ENCODE results near the gene RAMP1. TPM values are rescaled to one million over a fixed set of nuclear protein-coding genes. Genes with fewer than 3 reads are reported as not detected.

The RAMP1 gene
- total and polyA plus RNA-seq, 4 donors, result 36.6 to 131 (median 120) TPM

DNA sequence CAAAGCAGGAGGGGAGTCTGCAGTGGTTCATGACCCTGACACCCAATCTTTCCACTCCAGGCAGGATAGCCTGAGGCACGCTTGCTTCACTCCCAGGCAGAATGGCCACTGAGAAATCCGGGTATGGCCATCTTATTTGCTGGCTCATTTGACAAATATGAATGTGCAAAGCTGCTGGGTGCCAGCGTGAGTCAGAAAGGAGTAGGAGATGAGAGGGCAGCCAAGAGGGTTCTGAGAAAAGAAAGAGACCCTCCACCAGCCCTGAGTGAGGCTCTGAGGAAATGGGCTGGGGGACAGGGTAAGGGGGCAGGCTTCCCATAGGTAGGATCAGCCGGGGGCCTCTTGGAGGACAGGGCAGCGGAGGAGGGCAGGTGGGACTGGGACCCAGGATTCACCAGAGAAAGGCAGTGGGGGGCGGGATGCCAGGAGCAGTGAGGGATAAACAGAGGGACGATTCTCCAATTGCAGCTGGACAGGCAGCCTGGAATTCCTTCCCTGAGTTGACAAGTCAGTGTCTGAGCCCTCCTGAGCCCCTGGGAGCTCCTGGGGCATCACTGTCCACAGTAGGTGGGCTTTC lies 15.2 kb downstream of the RAMP1 start:
- no peaks in the 10 kb centered on the region for H3K27me3 ChIP-seq (ENCODE audit: control insufficient read depth, insufficient read depth, low read length)
- WGBS (ENCODE audit: insufficient coverage), result 59% methylated on average over 7 of the region's 7 CpGs

GRCh38 chr2:237875256-237876060 lies 16.0 kb downstream of the RAMP1 start:
- DNase-seq (ENCODE audit: low read depth in 4 of 6, low spot score in 6 of 6), result no peak
- 91% methylated on average over 15 of the region's 16 CpGs for WGBS (ENCODE audit: insufficient coverage)
- Histone ChIP-seq H3K4me3 (ENCODE audit: low read depth, low read length) (no peak overlapping the region), H3K27me3 (ENCODE audit: control insufficient read depth, insufficient read depth, low read length) (no peaks in the 10 kb centered on the region), H3K36me3 (ENCODE audit: control insufficient read depth, insufficient read depth, low read length) (peaks cover 58% of the 10 kb centered on the region), H3K4me1 (ENCODE audit: control insufficient read depth, insufficient read depth, low read length) (peaks cover 64% of the 10 kb centered on the region), H3K9me3 (ENCODE audit: control insufficient read depth, insufficient read depth, low read length) (no peaks in the 10 kb centered on the region), H3K27ac (ENCODE audit: low read depth, low read length) (no peak overlapping the region)

More for the DNA sequence above, 15.2 kb downstream of the RAMP1 start:
- no peak overlapping the region for H3K4me3 ChIP-seq (ENCODE audit: low read depth, low read length)
- DNase-seq (ENCODE audit: low read depth in 4 of 6, low spot score in 6 of 6), result no peak
- H3K36me3 ChIP-seq (ENCODE audit: control insufficient read depth, insufficient read depth, low read length), result peaks cover 55% of the 10 kb centered on the region
- no peaks in the 10 kb centered on the region for H3K9me3 ChIP-seq (ENCODE audit: control insufficient read depth, insufficient read depth, low read length)
- H3K4me1 ChIP-seq (ENCODE audit: control insufficient read depth, insufficient read depth, low read length), result peaks cover 64% of the 10 kb centered on the region
- no peak overlapping the region for H3K27ac ChIP-seq (ENCODE audit: low read depth, low read length)

- 80% methylated on average over 13 of the region's 14 CpGs for WGBS (ENCODE audit: insufficient coverage)
- H3K4me3 ChIP-seq (ENCODE audit: low read depth, low read length), result no peak overlapping the region
- H3K4me1 ChIP-seq (ENCODE audit: control insufficient read depth, insufficient read depth, low read length), result peaks cover 58% of the 10 kb centered on the region
- no peak overlapping the region for H3K27ac ChIP-seq (ENCODE audit: low read depth, low read length)
- DNase-seq (ENCODE audit: low read depth in 4 of 6, low spot score in 6 of 6), result no peak
- H3K9me3 ChIP-seq (ENCODE audit: control insufficient read depth, insufficient read depth, low read length), result no peaks in the 10 kb centered on the region
- H3K36me3 ChIP-seq (ENCODE audit: control insufficient read depth, insufficient read depth, low read length), result peaks cover 61% of the 10 kb centered on the region
- H3K27me3 ChIP-seq (ENCODE audit: control insufficient read depth, insufficient read depth, low read length), result no peaks in the 10 kb centered on the region
Observed at GRCh38 chr2:237876061-237876526, 16.7 kb downstream of the RAMP1 start.

- Histone ChIP-seq H3K27me3 (ENCODE audit: control insufficient read depth, insufficient read depth, low read length) (no peaks in the 10 kb centered on the region), H3K9me3 (ENCODE audit: control insufficient read depth, insufficient read depth, low read length) (no peaks in the 10 kb centered on the region), H3K36me3 (ENCODE audit: control insufficient read depth, insufficient read depth, low read length) (peaks cover 58% of the 10 kb centered on the region), H3K4me3 (ENCODE audit: low read depth, low read length) (no peak overlapping the region), H3K27ac (ENCODE audit: low read depth, low read length) (no peak overlapping the region), H3K4me1 (ENCODE audit: control insufficient read depth, insufficient read depth, low read length) (peaks cover 53% of the 10 kb centered on the region)
- DNase-seq (ENCODE audit: low read depth in 4 of 6, low spot score in 6 of 6), result no peak
- WGBS (ENCODE audit: insufficient coverage), result 80% methylated on average over 10 of the region's 12 CpGs
Observed at GRCh38 chr2:237876532-237876931, 17.1 kb downstream of the RAMP1 start.

DNA sequence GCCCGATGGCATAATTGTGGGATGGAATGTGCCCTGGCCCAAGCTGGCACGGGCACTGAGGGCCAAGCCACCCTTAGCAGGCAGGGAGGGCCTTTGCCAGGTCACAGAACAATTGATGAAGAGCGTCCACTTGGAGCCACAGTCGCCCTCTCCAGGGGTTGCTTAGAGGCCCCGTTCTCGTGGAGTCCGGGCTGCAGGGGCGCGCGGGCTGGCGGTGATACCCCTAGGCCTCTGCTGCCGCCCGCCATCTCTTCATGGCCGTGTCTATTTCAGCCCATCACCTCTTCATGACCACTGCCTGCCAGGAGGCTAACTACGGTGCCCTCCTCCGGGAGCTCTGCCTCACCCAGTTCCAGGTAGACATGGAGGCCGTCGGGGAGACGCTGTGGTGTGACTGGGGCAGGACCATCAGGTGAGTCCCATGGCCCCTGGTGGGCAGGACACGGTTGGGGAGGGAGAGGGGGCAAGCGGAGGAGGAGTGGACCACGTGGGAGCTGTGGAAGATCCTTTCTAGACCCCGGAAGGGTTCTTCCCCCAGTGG lies 17.6 kb downstream of the RAMP1 start:
- WGBS (ENCODE audit: insufficient coverage), result 95% methylated on average over 21 of the region's 23 CpGs
- H3K27me3 ChIP-seq (ENCODE audit: control insufficient read depth, insufficient read depth, low read length), result no peaks in the 10 kb centered on the region
- H3K36me3 ChIP-seq (ENCODE audit: control insufficient read depth, insufficient read depth, low read length), result peaks cover 57% of the 10 kb centered on the region
- H3K27ac ChIP-seq (ENCODE audit: low read depth, low read length), result no peak overlapping the region
- H3K9me3 ChIP-seq (ENCODE audit: control insufficient read depth, insufficient read depth, low read length), result no peaks in the 10 kb centered on the region
- peaks cover 52% of the 10 kb centered on the region for H3K4me1 ChIP-seq (ENCODE audit: control insufficient read depth, insufficient read depth, low read length)
- no peak overlapping the region for H3K4me3 ChIP-seq (ENCODE audit: low read depth, low read length)
- no peak for DNase-seq (ENCODE audit: low read depth in 4 of 6, low spot score in 6 of 6)

- peaks cover 59% of the 10 kb centered on the region for H3K36me3 ChIP-seq (ENCODE audit: control insufficient read depth, insufficient read depth, low read length)
- H3K4me1 ChIP-seq (ENCODE audit: control insufficient read depth, insufficient read depth, low read length), result peaks cover 56% of the 10 kb centered on the region
- no peak overlapping the region for H3K27ac ChIP-seq (ENCODE audit: low read depth, low read length)
- no peaks in the 10 kb centered on the region for H3K27me3 ChIP-seq (ENCODE audit: control insufficient read depth, insufficient read depth, low read length)
- no peak for DNase-seq (ENCODE audit: low read depth in 4 of 6, low spot score in 6 of 6)
- no peak overlapping the region for H3K4me3 ChIP-seq (ENCODE audit: low read depth, low read length)
- H3K9me3 ChIP-seq (ENCODE audit: control insufficient read depth, insufficient read depth, low read length), result no peaks in the 10 kb centered on the region
- WGBS (ENCODE audit: insufficient coverage), result 93% methylated on average over 25 of the region's 25 CpGs
Observed at GRCh38 chr2:237877576-237878307, 18.3 kb downstream of the RAMP1 start.

DNA sequence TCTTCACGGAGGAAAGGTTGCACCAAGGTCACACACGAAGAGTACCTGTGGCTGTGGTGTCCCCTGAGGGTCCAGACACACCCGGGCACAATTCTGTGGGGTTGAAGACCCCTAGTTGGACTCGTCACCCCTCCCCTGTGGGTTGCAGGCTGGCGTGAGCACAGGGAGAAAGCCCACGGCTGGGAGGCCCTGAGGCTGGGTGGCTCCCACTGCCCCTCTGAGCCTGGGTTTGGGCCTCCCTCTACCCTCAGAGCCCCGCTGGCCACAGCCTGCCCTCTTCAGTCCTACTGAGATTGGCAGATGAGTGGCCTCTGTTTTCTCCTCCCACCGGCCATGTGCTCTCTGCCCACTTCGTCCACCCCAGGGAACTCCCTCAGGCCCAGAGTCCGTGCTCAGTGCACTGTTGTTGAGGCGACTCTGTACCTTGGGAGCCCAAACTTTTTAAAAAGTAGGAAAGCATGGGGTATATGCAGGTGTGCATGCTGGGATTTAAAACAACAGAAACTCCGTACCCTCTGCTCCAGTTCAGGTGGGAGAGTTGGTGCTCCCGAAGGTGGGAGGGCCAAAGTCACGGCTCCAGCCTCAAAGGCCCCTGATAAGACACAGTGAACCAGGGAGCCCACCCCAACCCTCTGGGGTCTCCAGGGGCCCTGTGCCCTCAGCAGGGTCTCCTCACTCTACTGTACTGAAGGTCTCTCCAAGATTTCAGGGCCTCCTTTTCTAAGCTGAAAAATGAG lies 19.1 kb downstream of the RAMP1 start:
- Histone ChIP-seq H3K4me1 (ENCODE audit: control insufficient read depth, insufficient read depth, low read length) (peaks cover 53% of the 10 kb centered on the region), H3K36me3 (ENCODE audit: control insufficient read depth, insufficient read depth, low read length) (peaks cover 61% of the 10 kb centered on the region), H3K9me3 (ENCODE audit: control insufficient read depth, insufficient read depth, low read length) (no peaks in the 10 kb centered on the region), H3K27ac (ENCODE audit: low read depth, low read length) (no peak overlapping the region), H3K27me3 (ENCODE audit: control insufficient read depth, insufficient read depth, low read length) (no peaks in the 10 kb centered on the region), H3K4me3 (ENCODE audit: low read depth, low read length) (no peak overlapping the region)
- no peak for DNase-seq (ENCODE audit: low read depth in 4 of 6, low spot score in 6 of 6)
- 86% methylated on average over 12 of the region's 14 CpGs for WGBS (ENCODE audit: insufficient coverage)

- WGBS (ENCODE audit: insufficient coverage), result 13% methylated on average over 2 of the region's 5 CpGs
- H3K4me1 ChIP-seq (ENCODE audit: control insufficient read depth, insufficient read depth, low read length), result peaks cover 55% of the 10 kb centered on the region
- no peaks in the 10 kb centered on the region for H3K27me3 ChIP-seq (ENCODE audit: control insufficient read depth, insufficient read depth, low read length)
- H3K9me3 ChIP-seq (ENCODE audit: control insufficient read depth, insufficient read depth, low read length), result no peaks in the 10 kb centered on the region
- peaks cover 61% of the 10 kb centered on the region for H3K36me3 ChIP-seq (ENCODE audit: control insufficient read depth, insufficient read depth, low read length)
- H3K4me3 ChIP-seq (ENCODE audit: low read depth, low read length), result no peak overlapping the region
- H3K27ac ChIP-seq (ENCODE audit: low read depth, low read length), result no peak overlapping the region
- peak in 2 of 6 donors; percentile 52 to 91 for DNase-seq (ENCODE audit: low read depth in 4 of 6, low spot score in 6 of 6)
Observed at GRCh38 chr2:237879058-237879430, 19.6 kb downstream of the RAMP1 start.

DNA sequence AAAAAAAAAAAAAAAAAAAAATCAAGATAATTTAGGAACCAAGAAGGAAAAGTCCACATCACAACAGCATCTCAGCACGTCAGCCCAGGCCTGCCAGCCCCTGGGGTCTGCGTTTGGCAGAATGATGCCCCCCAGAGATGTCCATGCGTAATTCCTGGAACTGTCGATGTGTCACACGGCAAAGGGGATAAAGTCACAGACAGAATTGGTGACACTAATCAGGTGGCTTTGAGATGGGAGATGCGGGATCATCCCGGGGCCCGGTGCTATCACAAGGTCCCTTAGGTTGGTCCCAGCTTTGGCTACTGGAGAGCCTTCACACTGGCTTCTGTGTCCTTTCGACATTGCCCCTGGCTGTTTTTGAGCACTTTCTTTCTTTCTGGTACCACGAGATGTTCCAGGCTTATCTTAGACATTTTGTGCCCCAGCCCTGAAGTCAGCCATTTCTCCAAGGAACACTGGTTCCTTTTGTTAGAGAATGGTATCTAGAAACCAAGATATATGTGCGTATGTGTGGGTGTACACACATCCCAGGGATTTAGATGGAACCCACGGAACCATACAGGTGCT lies 20.7 kb downstream of the RAMP1 start:
- Histone ChIP-seq H3K4me1 (ENCODE audit: control insufficient read depth, insufficient read depth, low read length) (peaks cover 55% of the 10 kb centered on the region), H3K27ac (ENCODE audit: low read depth, low read length) (no peak overlapping the region), H3K27me3 (ENCODE audit: control insufficient read depth, insufficient read depth, low read length) (no peaks in the 10 kb centered on the region), H3K36me3 (ENCODE audit: control insufficient read depth, insufficient read depth, low read length) (peaks cover 65% of the 10 kb centered on the region), H3K9me3 (ENCODE audit: control insufficient read depth, insufficient read depth, low read length) (no peaks in the 10 kb centered on the region), H3K4me3 (ENCODE audit: low read depth, low read length) (no peak overlapping the region)
- 91% methylated on average over 11 of the region's 12 CpGs for WGBS (ENCODE audit: insufficient coverage)
- no peak for DNase-seq (ENCODE audit: low read depth in 4 of 6, low spot score in 6 of 6)

All from spinal cord (tissue), 10 donors.